ENCODE measurements around the gene RAB36. TPM values are rescaled to one million over a fixed set of nuclear protein-coding genes. Genes with fewer than 3 reads are reported as not detected.

RAB36 gene
- total and polyA plus RNA-seq, 4 donors = 1.0 to 3.2 (median 2.0) TPM

DNA sequence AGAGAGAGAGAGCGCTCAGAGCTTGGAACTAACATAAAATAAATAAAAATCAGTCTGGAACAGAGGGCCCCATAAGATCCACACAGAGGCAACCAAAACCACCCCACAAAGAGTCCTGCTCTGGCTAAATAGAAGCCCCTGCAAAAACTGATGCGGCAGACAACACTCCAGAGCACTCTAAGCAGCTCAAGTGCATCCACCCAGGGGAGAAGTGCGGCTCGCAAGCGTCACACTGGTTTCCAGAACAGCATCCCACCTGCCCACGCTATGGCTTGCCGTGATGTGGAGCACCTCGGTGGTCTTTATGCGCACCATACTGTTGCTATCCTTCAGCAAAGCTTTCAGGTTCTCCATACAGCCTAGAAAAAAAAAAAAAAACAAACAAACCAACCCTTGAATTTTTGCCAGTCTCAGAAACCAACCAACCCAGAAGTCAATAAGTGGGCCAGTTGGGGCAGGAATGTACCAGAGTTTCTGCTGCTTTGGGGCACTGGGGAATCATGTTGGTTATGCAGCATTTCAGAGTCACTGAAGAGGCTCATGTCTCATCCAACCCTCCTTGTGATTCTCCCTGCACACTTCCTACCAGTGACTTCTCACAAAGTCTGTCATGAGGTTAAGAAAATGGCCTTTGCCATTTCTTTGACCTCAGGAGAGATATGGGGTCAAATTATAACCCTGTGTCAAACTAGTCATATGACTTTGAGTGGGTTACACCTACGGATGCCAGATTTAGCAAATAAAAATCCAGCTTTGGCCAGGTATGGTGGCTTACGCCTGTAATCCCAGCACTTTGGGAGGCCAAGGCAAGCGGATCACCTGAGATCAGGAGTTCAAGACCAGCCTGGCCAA lies 6.5 kb upstream of the RAB36 start:
- H3K4me1 ChIP-seq (ENCODE audit: control insufficient read depth in 1 of 2, insufficient read depth in 2 of 2, low read length in 2 of 2) = no peaks in the 10 kb centered on the region
- WGBS, 2 donors = 96 to 97% methylated on average over 12 of the region's 12 CpGs
- no peaks in the 10 kb centered on the region for H3K9me3 ChIP-seq (ENCODE audit: control insufficient read depth, low read length)
- no peaks in the 10 kb centered on the region for H3K36me3 ChIP-seq (ENCODE audit: control insufficient read depth in 1 of 2, insufficient read depth in 2 of 2, low read length in 1 of 2)
- H3K4me3 ChIP-seq (ENCODE audit: low read length in 2 of 2) = no peak overlapping the region
- intact Hi-C loops (cut with DNase I) = no loop called here
- DNase-seq (no peak), ATAC-seq (ENCODE audit: low FRiP score) (no peak)
- no peaks in the 10 kb centered on the region for H3K27me3 ChIP-seq (ENCODE audit: control insufficient read depth in 1 of 2, insufficient read depth in 2 of 2, low read length in 1 of 2)
- no peak overlapping the region for H3K27ac ChIP-seq (ENCODE audit: low read depth in 1 of 2, low read length in 2 of 2)

DNA sequence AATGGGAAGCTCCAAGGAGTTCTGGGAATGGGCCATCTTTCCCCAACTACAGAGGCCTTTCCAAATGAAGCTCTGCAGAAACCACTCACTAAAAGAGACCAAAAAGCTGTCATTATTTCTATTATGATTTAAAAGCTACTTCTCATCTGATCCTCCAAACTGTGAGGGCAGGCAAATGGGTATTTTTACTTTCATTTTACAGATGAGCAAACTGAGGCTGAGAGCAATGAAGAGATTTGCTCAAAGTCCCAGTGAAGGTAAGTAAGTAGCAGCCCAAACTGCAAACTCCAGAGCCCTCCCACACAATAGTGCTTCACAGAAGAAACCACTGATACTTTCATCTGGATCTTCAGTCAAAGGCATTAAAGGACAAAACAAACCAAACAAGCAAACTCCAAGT lies 4.9 kb upstream of the RAB36 start:
- H3K4me3 ChIP-seq (ENCODE audit: low read length in 2 of 2) = no peak overlapping the region
- no peaks in the 10 kb centered on the region for H3K27me3 ChIP-seq (ENCODE audit: control insufficient read depth in 1 of 2, insufficient read depth in 2 of 2, low read length in 1 of 2)
- DNase-seq (no peak), ATAC-seq (ENCODE audit: low FRiP score) (no peak)
- H3K9me3 ChIP-seq (ENCODE audit: control insufficient read depth, low read length) = no peaks in the 10 kb centered on the region
- H3K4me1 ChIP-seq (ENCODE audit: control insufficient read depth in 1 of 2, insufficient read depth in 2 of 2, low read length in 2 of 2) = no peaks in the 10 kb centered on the region
- H3K36me3 ChIP-seq (ENCODE audit: control insufficient read depth in 1 of 2, insufficient read depth in 2 of 2, low read length in 1 of 2) = no peaks in the 10 kb centered on the region
- intact Hi-C loops (cut with DNase I) = loop anchor here in 1 of 2 donors (5.0 kb wide), 1 partner anchor 68 kb away; the partner anchor contains the start of gene GNAZ
- no peak overlapping the region for H3K27ac ChIP-seq (ENCODE audit: low read depth in 1 of 2, low read length in 2 of 2)

GRCh38 chr22:23142546-23143105 lies 2.7 kb upstream of the RAB36 start:
- 81 to 84% methylated on average over 8 to 9 of the region's 9 CpGs for WGBS, 2 donors
- Histone ChIP-seq H3K27me3 (ENCODE audit: control insufficient read depth in 1 of 2, insufficient read depth in 2 of 2, low read length in 1 of 2) (no peaks in the 10 kb centered on the region), H3K4me3 (ENCODE audit: low read length in 2 of 2) (no peak overlapping the region), H3K27ac (ENCODE audit: low read depth in 1 of 2, low read length in 2 of 2) (no peak overlapping the region), H3K4me1 (ENCODE audit: control insufficient read depth in 1 of 2, insufficient read depth in 2 of 2, low read length in 2 of 2) (no peaks in the 10 kb centered on the region), H3K36me3 (ENCODE audit: control insufficient read depth in 1 of 2, insufficient read depth in 2 of 2, low read length in 1 of 2) (no peaks in the 10 kb centered on the region), H3K9me3 (ENCODE audit: control insufficient read depth, low read length) (no peaks in the 10 kb centered on the region)
- intact Hi-C loops (cut with DNase I) = loop anchor here in 1 of 2 donors (5.0 kb wide), 1 partner anchor 70 kb away; the partner anchor contains the start of gene GNAZ
- DNase-seq (no peak), ATAC-seq (ENCODE audit: low FRiP score) (no peak)

GRCh38 chr22:23143119-23143518 lies 2.2 kb upstream of the RAB36 start:
- no peak overlapping the region for H3K27ac ChIP-seq (ENCODE audit: low read depth in 1 of 2, low read length in 2 of 2)
- 98 to 100% methylated on average over 1 of the region's 1 CpG for WGBS, 2 donors
- DNase-seq = no peak
- no peak overlapping the region for H3K4me3 ChIP-seq (ENCODE audit: low read length in 2 of 2)
- H3K36me3 ChIP-seq (ENCODE audit: control insufficient read depth in 1 of 2, insufficient read depth in 2 of 2, low read length in 1 of 2) = no peaks in the 10 kb centered on the region
- no peaks in the 10 kb centered on the region for H3K27me3 ChIP-seq (ENCODE audit: control insufficient read depth in 1 of 2, insufficient read depth in 2 of 2, low read length in 1 of 2)
- H3K9me3 ChIP-seq (ENCODE audit: control insufficient read depth, low read length) = no peaks in the 10 kb centered on the region
- no peak for ATAC-seq (ENCODE audit: low FRiP score)
- H3K4me1 ChIP-seq (ENCODE audit: control insufficient read depth in 1 of 2, insufficient read depth in 2 of 2, low read length in 2 of 2) = no peaks in the 10 kb centered on the region
- intact Hi-C loops (cut with DNase I) = loop anchor here in 1 of 2 donors (5.0 kb wide), 1 partner anchor 71 kb away; the partner anchor contains the start of gene GNAZ

DNA sequence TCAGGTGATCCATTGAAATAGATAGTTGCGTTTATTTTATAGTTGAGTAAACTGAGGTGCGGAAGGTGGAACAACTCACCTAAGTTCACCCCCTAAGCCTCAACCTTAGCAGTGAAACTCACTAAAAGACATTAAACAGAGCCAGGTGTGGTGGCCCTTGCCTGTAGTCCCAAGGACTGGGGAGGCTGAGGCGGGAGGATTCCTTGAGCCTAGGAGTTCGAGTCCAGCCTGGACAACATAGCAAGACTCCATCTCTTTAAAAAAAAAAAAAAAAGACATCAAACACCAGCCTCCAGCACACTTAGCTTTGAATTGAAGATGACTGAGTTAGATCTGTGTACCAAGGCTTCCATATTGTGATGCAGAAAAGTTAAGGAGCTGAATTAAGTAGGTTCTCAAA lies 845 bp upstream of the RAB36 start:
- 91 to 92% methylated on average over 4 of the region's 4 CpGs for WGBS, 2 donors
- no peak overlapping the region for H3K27ac ChIP-seq (ENCODE audit: low read depth in 1 of 2, low read length in 2 of 2)
- DNase-seq (no peak), ATAC-seq (ENCODE audit: low FRiP score) (no peak)
- H3K9me3 ChIP-seq (ENCODE audit: control insufficient read depth, low read length) = no peaks in the 10 kb centered on the region
- H3K27me3 ChIP-seq (ENCODE audit: control insufficient read depth in 1 of 2, insufficient read depth in 2 of 2, low read length in 1 of 2) = no peaks in the 10 kb centered on the region
- intact Hi-C loops (cut with DNase I) = loop anchor here in 1 of 2 donors (5.0 kb wide), 1 partner anchor 72 kb away; the partner anchor contains the start of gene GNAZ
- H3K36me3 ChIP-seq (ENCODE audit: control insufficient read depth in 1 of 2, insufficient read depth in 2 of 2, low read length in 1 of 2) = no peaks in the 10 kb centered on the region
- H3K4me3 ChIP-seq (ENCODE audit: low read length in 2 of 2) = no peak overlapping the region
- no peaks in the 10 kb centered on the region for H3K4me1 ChIP-seq (ENCODE audit: control insufficient read depth in 1 of 2, insufficient read depth in 2 of 2, low read length in 2 of 2)

- H3K36me3 ChIP-seq (ENCODE audit: control insufficient read depth in 1 of 2, insufficient read depth in 2 of 2, low read length in 1 of 2) = no peaks in the 10 kb centered on the region
- H3K4me3 ChIP-seq (ENCODE audit: low read length in 2 of 2) = no peak overlapping the region
- no peaks in the 10 kb centered on the region for H3K27me3 ChIP-seq (ENCODE audit: control insufficient read depth in 1 of 2, insufficient read depth in 2 of 2, low read length in 1 of 2)
- H3K9me3 ChIP-seq (ENCODE audit: control insufficient read depth, low read length) = no peaks in the 10 kb centered on the region
- intact Hi-C loops (cut with DNase I) = no loop called here
- peak overlapping the region in 1 of 2 donors; percentile 48 for H3K27ac ChIP-seq (ENCODE audit: low read depth in 1 of 2, low read length in 2 of 2)
- WGBS, 2 donors = 72 to 85% methylated on average over 2 of the region's 2 CpGs
- ATAC-seq (ENCODE audit: low FRiP score) (peak; percentile 2), DNase-seq (no peak)
- H3K4me1 ChIP-seq (ENCODE audit: control insufficient read depth in 1 of 2, insufficient read depth in 2 of 2, low read length in 2 of 2) = no peaks in the 10 kb centered on the region
Observed at GRCh38 chr22:23145878-23146470, 697 bp downstream of the RAB36 start.

GRCh38 chr22:23146478-23147205 lies 1.4 kb downstream of the RAB36 start:
- intact Hi-C loops (cut with DNase I) = no loop called here
- Histone ChIP-seq H3K9me3 (ENCODE audit: control insufficient read depth, low read length) (no peaks in the 10 kb centered on the region), H3K4me3 (ENCODE audit: low read length in 2 of 2) (no peak overlapping the region), H3K27ac (ENCODE audit: low read depth in 1 of 2, low read length in 2 of 2) (no peak overlapping the region), H3K36me3 (ENCODE audit: control insufficient read depth in 1 of 2, insufficient read depth in 2 of 2, low read length in 1 of 2) (no peaks in the 10 kb centered on the region), H3K27me3 (ENCODE audit: control insufficient read depth in 1 of 2, insufficient read depth in 2 of 2, low read length in 1 of 2) (no peaks in the 10 kb centered on the region), H3K4me1 (ENCODE audit: control insufficient read depth in 1 of 2, insufficient read depth in 2 of 2, low read length in 2 of 2) (no peaks in the 10 kb centered on the region)
- DNase-seq (no peak), ATAC-seq (ENCODE audit: low FRiP score) (no peak)
- 71 to 83% methylated on average over 8 of the region's 8 CpGs for WGBS, 2 donors

DNA sequence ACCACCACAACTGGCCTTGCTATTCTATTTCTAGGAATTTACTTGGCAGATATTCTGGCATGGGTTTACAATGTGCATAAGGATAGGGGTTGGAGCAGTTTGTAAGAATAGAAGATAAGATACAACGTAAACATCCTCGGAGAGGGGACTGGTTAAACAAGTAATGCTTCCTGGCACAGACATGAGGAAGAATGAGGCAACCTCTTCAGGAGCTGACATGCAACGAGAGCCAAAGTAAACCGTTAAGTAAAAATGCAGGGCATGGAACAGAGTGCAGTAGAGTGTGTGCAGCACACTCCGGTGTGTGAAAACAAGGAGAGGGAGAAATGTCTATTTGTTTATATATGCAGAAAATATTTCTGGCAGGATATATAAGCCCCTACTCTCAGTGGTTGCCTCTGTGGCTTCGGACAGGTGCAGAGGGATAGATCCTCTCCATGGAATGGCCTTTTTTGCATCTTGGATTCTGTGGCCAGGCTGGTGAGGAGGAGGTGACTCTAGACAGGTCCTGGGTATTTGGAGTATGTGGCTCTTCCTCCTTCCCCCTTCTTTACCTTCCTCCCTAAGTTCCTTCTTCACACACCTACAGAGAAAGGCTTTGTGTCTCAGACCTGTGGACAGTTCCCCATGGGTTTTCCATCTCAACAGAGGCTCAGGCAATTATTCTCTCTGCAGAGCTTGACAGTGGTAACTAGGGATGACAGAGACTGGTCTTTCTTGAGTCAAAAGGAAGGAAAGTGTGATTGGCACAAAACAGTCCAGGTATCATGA lies 2.5 kb downstream of the RAB36 start:
- DNase-seq (no peak), ATAC-seq (ENCODE audit: low FRiP score) (no peak)
- no peak overlapping the region for H3K4me3 ChIP-seq (ENCODE audit: low read length in 2 of 2)
- no peaks in the 10 kb centered on the region for H3K4me1 ChIP-seq (ENCODE audit: control insufficient read depth in 1 of 2, insufficient read depth in 2 of 2, low read length in 2 of 2)
- no peaks in the 10 kb centered on the region for H3K9me3 ChIP-seq (ENCODE audit: control insufficient read depth, low read length)
- H3K36me3 ChIP-seq (ENCODE audit: control insufficient read depth in 1 of 2, insufficient read depth in 2 of 2, low read length in 1 of 2) = no peaks in the 10 kb centered on the region
- 11 to 13% methylated on average over 6 of the region's 6 CpGs for WGBS, 2 donors
- intact Hi-C loops (cut with DNase I) = no loop called here
- H3K27me3 ChIP-seq (ENCODE audit: control insufficient read depth in 1 of 2, insufficient read depth in 2 of 2, low read length in 1 of 2) = no peaks in the 10 kb centered on the region
- no peak overlapping the region for H3K27ac ChIP-seq (ENCODE audit: low read depth in 1 of 2, low read length in 2 of 2)

All from aorta (tissue), 5 donors.